GM19328 (cell line): Measurements from ENCODE around the gene PGA5.

Experiments used
- ATAC-seq: cut with Tn5 transposase; IDR thresholded peaks from one replicate; pipeline ENCODE4 v1.9.1; 2021; ENCODE audit warnings: mild to moderate bottlenecking, moderate library complexity; ENCODE audit not compliant: unreplicated experiment

Gene PGA5

DNA sequence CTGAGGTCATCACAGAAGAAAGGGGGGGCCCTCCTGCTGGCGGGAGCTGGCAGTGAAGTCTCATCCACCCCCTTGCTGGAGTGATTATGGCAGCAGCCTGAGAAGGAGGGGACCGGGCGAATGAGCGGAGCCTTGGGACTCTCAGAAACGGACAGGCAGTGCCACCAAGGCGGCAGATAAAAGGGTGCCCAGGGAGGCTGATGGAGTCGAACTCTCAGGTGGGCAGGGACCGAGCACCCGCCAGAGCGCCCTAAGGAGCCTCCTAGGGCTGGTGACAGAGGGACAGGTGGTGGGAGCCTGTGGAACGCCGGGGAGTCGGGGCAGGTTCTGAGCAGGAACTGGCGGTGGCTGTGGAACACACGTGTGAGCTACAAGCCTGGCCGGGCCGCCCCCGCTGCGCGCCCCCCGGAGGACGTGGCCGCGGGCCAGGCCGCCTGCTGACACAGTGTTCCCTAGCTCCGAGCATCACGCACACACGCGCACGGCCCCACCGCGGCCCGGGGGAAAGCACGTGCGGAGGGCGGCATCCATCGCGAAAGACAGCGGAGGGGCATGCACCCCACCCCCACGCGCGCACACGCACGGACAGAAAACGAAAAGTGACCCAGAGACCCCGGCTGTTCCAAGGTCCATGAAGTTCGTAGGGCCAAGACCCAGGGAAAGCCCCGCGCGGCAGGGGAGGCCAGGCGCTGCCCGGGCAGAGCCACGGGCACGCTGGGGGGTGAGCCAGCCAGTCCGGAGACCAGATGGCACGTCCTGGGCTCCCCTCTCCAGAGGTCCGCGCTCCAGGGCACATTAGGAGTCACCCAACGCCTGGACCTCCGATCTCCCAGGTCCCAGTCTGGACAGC lies 53.1 kb downstream of the PGA5 start:
- peak; percentile 29 for ATAC-seq

DNA sequence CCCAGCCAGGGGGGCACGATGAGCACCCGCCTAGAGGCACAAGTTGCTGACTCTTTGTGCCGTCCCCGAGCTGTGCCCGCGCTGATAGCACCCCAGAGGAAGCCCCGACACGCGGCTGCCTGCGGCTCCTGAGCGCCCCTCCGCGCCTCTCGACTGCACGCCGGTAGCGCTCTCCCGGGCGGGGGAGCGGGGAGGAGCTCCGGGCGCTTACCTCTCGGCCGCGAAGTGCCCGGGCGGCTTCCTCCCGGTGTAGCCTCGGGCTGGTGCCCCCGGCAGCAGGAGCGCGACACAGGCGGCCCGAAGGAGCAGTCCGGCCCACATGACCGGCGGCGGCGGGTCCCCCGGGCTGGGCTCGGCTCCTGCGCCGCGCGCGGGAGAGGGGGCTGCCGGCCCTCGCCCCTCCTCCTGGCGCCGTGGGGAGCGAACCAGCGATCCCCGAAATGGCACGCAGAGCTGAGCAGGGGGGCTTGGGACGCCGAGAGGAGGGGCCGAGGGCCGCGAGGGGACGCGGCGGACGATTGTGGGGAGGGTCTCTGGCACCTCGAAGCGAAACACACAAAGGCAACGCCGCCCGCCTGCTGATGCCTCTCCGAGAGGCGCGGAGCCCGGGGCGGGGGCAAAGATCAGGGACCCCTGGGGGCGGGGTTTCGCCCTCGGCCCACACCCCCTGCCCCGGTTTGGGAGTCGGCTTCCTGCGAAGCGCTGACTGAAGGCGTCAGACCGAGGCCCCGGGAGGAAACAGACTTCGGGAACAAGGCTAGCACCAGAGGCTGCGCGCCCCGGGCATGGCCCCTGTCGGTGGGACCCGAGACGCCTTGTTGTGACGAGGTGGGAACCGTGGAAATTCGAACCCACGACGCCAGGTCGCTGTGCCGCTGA lies 54.0 kb downstream of the PGA5 start, which contains the start of gene VWCE:
VWCE (minus strand) TSS at position 600 of the 879 bp plus-strand sequence; CDS start at position 321, 279 bp downstream.
- peak; percentile 72 for ATAC-seq

DNA sequence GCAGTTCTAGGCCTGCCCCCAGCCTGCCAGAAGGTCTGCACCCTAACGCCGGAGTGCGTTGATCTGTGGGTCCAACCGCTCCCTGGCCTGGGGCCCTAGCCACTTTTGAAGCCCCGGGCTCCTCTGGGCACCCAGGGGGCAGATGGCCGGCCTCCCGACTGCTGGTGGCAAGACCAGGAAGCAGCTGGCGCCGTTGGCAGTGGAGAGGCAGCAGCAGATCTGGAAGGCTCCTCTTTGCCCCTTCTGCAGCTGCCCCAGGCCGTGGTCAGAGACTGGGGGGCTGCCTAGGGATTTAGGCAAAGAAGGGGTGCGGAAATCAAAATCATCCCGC lies 54.6 kb downstream of the PGA5 start:
- ATAC-seq: no peak

DNA sequence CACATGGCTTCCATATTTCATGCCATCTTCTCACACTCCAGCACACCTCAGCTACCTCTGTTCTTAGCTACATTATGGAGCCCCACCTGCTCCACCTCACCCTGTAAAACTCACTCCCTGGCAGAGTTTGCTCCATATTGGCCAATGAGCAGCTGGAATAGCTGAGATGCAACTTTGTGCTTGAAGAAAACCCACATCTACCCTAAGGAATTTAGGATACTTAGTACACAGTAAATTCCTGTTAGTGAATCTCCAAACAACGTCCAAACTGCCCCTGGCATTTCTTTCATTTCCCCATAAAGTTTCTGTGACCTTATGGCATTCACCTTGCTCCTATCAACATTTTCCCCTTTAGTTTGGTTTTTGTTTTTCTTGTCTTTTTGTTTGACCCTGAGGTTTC lies 56.4 kb downstream of the PGA5 start:
- ATAC-seq: no peak

DNA sequence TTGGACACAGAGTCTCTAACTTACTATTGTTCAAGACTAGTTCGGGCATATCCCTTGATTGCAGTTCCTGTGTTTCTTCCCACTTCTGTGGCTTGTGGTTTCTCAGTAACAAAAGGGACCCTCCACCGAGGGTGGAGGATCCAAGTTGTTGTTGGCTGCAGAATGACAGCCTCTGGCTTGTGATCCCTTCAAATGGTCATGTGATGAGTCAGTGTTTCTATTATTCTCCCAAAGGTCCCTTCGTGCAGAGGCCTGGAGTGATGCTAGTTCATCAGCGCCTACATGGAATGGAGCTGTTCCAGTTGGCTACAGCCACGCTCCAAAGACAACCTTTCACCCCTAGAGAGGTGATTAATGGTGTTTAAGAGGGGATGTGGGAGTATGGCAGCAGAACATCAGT lies 56.8 kb downstream of the PGA5 start:
- ATAC-seq: no peak

DNA sequence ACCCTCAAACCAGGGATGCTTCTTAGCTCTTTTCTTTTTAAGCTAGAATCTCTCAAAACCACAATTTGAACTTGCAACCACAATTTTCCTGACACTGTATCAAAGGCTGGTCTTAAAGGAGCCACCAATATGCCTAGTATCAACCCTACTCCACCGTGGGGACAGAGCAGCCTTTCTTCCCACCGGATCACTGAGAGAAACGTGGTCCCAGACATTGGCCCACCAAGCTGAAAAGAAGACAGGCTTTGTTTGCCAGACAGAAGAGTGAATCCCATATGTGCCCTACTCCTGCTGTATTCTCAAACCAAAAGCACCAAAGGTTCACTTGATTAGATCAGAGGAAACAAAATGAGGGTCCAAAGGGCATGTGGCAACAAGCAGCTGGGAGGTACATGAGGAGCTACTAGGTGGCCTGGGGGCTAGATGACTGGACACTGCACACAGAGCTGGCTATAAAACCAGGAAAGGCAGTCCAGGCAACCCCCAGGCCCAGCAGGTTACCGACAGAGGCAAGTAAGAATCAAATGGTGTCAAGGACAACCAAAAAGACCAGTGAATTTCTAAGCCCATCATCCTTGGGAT lies 57.8 kb downstream of the PGA5 start:
- ATAC-seq: no peak
